Subcutaneous adipose tissue (tissue), 4 donors: ENCODE measurements around the gene ITGB4. TPM values are rescaled to one million over a fixed set of nuclear protein-coding genes. Genes with fewer than 3 reads are reported as not detected.

Experiments
- CTCF ChIP-seq: fragments of 450-650 bp; IDR thresholded peaks from one replicate; pipeline ENCODE4 v1.5.1; 2016; ENCODE audit warnings: low read depth, mild to moderate bottlenecking, control low read depth, antibody characterized with exemption, moderate library complexity
- total RNA-seq, 4 donors: library from RNA; depleted of rRNA; stranded (reverse); fragments of >200 nt; gene quantifications; one replicate each; pipeline ENCODE4 v1.1.0, GENCODE V29; 2016

Gene ITGB4
- total RNA-seq, 4 donors from 2014 or later = 5.1 to 25.2 (median 9.9) TPM

DNA sequence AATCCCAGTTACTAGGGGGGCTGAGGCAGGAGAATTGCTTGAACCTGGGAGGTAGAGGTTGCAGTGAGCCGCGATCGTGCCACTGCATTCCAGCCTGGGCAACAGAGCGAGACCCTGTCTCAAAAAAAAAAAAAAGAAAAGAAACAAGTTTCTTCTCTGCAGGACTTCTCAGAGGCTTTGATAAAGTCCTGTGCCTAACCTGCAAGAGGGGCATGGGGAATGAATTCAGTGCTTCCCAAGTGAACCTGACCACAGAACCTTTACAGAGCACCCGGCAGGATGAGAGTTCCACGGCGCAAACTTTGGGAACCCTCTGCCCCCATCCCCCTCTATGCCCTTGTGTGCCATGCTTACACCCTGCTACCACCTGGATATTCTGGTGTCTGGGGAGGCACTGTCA lies 17.9 kb downstream of the ITGB4 start:
- no peak for TF ChIP-seq CTCF

GRCh38 chr17:75739801-75740200 lies 18.5 kb downstream of the ITGB4 start:
- TF ChIP-seq CTCF = no peak

- TF ChIP-seq CTCF = no peak
Observed at GRCh38 chr17:75740215-75740614, 19.0 kb downstream of the ITGB4 start.

DNA sequence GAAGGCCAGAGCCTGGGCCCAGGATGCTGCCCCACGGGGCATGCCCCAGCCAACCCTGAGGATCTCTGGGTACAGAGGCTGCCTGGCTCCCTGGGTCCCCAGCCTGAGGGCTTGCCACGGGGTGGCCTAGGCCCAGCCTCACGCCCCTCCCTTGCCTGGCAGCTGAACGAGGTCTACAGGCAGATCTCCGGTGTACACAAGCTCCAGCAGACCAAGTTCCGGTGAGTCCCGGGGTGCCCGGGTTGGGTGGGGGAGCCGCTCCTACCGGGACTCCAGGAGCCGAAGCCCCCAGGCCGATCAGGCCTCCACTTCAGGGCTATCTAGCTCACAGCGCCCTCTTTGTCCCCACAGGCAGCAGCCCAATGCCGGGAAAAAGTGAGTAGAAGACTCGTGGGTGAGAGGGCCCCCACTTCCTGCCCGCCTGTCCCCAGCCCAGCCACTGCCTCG lies 19.4 kb downstream of the ITGB4 start:
- no peak for TF ChIP-seq CTCF

DNA sequence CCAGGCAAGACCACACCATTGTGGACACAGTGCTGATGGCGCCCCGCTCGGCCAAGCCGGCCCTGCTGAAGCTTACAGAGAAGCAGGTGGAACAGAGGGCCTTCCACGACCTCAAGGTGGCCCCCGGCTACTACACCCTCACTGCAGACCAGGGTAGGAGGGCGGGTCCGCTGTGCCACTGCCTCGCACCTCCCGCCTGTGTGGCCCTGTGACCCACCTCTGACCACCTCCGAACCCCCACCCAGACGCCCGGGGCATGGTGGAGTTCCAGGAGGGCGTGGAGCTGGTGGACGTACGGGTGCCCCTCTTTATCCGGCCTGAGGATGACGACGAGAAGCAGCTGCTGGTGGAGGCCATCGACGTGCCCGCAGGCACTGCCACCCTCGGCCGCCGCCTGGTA lies 21.1 kb downstream of the ITGB4 start:
- TF ChIP-seq CTCF = no peak

GRCh38 chr17:75743625-75744206 lies 22.5 kb downstream of the ITGB4 start:
- no peak for TF ChIP-seq CTCF

- TF ChIP-seq CTCF = no peak
Observed at GRCh38 chr17:75748706-75749105, 27.4 kb downstream of the ITGB4 start.
